HG02884 (cell line): Measurements from ENCODE around the gene ABCF1.
"Not testable (repeated sequence)": the region's sequence is repeated elsewhere in the genome, so short reads cannot be mapped to it uniquely, and the experiment has no call there.

Experiments
- ATAC-seq: cut with Tn5 transposase; IDR thresholded peaks from one replicate; pipeline ENCODE4 v1.9.1; 2021; ENCODE audit warnings: mild to moderate bottlenecking, moderate library complexity; ENCODE audit not compliant: unreplicated experiment

The ABCF1 gene

DNA sequence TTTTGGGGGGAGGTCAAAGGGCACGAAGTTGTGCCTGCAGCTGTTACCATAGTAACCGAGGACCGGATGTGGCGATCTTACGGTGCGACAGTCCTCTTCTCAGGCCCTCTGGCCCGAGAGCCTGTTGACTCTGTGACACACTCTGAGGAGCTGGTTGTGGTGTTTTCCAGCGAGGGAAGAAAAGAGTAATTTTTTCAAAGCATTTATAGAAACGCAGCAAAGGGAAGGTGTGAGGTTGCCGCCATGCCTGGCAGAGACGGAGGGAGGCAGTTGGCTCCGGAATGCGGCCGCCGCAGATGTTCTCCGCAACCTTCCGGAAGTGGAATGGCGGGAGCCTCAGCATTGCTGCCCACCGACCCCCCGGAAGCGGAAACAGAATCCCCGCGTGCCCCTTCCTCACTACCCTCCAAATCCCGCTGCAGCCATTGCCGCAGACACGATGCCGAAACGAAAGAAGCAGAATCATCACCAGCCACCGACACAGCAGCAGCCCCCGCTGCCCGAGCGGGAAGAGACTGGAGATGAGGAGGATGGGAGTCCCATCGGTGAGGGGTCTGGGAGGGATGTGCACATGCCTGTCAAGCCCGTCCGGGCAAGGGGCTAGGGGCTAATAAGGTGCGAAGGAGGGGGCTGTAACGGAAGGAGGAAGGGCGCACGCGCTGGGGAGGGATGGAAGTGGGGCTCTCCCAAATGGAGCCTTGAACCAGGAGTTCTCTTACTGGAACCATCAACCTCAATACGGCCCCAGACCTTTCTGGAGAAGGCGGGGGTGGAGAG, 14.1 kb upstream of the ABCF1 start, which contains the start of gene PRR3:
TSS of gene PRR3 (plus strand) at position 390 of the 777 bp plus-strand sequence. CDS start at position 440, 50 bp downstream.
- ATAC-seq, result peak; percentile 55

DNA sequence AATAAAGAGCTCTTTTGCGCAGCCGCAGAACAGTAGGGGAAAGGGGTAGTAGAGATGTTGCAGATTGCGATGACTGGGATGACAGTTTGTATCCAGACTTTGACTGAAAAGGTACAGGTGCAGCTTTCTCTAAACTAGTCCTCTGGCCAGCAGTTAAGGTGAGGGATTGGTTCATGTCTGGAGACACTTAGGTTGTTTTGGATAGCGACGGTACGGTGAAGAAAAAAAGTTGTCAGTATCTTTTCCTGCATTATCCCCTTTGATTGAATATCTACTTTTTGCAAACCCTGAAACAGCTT, 13.6 kb upstream of the ABCF1 start:
- ATAC-seq, result no peak

- ATAC-seq, result no peak
Measured at GRCh38 chr6:30560930-30561329, 10.3 kb upstream of the ABCF1 start.

GRCh38 chr6:30562470-30563425, 8.5 kb upstream of the ABCF1 start:
- no peak for ATAC-seq

DNA sequence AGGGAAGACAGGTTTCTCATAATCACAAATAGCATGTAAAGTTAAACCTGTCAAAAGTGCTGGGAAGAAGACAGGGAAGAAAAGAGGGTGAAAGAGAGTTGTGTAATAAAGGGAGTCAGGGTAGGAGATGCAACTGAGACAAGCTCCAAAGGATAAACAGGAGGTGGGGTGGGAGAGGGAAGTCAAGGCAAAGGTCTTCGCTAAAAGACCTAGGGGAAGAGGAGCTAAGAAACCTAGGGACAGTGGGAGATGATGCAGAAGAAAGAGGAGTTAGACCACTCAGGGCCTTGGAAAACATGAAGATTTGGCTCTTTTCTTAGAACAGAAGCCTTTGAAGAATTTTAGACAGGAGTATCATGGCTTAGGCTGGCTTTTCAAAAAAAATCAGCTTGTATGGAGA, 7.1 kb upstream of the ABCF1 start:
- no peak for ATAC-seq

DNA sequence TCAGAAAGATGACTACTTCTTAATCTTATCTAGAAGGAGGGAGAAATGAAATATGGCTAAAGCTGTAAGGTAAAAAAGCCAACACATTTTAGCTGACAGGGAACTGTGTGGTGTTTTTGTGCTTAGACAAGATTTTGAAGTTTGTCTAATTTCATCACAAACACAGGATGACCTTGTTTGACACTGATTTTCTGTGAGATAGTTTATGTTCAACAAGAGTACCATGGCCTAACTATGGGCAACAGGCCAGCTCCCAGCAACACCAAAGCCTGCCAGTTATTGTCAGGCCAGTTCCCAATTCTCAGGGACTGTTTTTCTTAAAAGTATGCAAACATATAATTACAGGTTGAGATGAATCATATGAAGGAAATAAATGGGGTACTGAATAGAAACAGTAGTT, 5.5 kb upstream of the ABCF1 start:
- ATAC-seq, result no peak

DNA sequence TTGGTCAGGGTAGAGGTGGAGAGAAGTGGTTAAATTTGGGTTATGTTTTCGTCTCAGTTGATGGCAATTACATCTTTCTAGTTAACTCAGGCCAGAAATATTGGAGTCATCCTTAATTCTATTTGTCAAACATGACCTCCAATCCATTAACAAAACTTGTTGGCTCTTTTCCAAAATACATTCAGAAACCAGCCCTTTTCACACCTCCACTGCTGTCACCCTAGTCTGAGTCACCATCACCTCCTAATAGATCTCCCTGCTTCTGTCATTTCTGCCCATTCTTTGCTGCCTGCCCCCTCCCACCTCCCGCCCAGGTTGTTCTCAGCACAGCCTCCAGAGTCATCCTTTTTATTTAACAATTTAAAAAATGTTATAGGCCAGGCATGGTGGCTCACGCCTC, 3.0 kb upstream of the ABCF1 start:
- no peak for ATAC-seq

DNA sequence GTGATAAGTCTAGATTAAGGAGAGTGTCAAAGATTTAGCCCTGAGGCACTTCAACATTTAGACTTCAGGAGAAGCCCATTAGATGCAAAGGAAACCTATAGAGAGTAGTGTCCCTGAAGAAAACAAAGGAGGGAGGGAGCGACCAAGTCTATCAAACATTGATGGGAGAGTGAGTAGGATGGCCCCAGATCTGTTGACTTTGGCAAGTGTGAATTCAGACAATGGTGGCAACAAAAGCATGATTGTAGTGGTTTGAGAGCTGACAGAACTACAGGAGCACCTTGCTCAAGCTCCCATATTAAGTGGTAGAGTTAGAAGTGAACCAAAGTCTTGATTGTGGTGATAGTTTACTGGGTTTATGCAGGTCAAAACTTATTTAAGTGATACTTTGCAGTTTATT, 979 bp upstream of the ABCF1 start:
- no peak for ATAC-seq

DNA sequence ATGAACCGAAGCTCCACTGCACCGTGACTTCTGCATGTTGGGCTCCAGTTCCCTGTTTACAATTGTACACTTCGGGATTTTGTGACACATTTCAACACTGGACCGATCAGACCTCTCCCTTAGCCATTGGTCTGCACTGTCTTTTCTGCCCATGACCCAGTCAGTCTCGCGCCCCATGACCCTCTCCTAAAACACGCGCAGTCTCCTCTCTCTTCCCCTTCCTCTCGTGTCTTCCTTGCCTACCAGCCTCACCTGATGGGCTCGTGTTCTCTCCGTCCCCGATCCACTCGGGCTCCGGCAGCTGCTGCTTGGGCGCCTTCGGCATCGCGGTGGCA, 535 bp upstream of the ABCF1 start:
- ATAC-seq, result no peak

DNA sequence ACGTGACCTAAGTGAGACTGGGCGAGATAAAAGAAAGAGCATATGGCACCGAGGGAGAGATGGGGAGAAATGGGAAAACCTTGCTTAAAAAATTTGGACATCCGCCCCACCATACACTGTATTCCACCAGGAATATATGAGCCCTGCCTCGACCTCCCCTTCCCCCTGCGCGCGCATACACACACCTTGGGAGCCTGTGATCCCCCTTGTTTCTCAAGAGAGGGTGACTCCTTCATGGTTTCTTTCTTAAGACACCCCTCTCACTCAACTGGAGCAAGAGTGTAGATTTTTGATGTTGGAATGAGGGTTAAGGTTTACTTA, 480 bp downstream of the ABCF1 start:
- ATAC-seq, result peak; percentile 2

DNA sequence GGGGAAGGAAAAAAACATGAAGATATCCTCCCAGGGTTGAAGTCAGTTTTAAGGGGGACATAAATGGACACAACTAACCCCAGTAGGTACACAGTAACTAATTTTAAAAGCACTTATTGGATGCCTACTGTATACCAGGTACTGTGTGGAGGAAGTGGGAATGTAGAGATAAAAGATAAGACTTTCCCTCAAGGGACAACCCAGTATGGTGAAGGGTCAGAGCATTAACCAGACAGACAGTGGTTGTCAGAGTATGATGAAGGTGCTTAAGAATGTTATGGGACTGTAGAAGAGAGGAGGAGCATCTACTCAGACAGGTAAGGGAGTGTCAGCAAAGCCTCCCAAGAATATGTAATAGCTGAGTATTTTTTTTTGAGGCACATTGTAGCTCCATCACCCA, 906 bp downstream of the ABCF1 start:
- no peak for ATAC-seq

- ATAC-seq, result no peak
Measured at GRCh38 chr6:30573113-30573512, 1.9 kb downstream of the ABCF1 start.

DNA sequence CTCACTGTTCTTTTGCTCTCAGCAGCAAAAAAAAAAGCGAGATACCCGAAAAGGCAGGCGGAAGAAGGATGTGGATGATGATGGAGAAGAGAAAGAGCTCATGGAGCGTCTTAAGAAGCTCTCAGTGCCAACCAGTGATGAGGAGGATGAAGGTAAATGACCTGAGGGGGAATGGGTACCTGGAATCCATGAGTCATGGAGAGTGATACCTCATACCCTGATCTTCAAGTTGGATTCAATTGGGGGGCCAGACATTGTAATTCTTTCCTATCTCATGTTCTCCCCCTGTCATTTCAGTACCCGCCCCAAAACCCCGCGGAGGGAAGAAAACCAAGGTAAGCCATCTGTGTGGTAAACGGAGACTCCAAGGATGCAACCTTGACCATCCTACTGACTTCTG, 6.8 kb downstream of the ABCF1 start:
- ATAC-seq, result no peak

DNA sequence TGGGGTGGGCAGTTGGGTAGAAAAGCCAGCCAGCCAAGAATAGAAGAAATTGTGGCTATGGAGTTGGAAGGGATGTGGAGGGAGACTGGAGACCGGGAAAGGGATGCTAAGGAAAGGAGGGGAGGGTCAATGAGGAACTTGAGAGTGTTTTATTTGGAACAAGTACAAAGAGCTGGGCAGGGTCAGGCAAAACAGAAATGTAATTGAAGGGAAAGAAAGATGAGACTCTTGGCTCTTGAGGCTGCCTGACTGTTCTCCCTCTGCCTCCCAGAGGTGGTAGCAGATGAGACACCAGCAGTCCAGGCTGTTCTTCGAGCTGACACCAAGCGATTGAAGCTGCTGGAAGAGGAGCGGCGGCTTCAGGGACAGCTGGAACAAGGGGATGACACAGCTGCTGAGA, 12.7 kb downstream of the ABCF1 start:
- ATAC-seq, result no peak

- ATAC-seq, result no peak
Measured at GRCh38 chr6:30589754-30590358, 18.6 kb downstream of the ABCF1 start.

DNA sequence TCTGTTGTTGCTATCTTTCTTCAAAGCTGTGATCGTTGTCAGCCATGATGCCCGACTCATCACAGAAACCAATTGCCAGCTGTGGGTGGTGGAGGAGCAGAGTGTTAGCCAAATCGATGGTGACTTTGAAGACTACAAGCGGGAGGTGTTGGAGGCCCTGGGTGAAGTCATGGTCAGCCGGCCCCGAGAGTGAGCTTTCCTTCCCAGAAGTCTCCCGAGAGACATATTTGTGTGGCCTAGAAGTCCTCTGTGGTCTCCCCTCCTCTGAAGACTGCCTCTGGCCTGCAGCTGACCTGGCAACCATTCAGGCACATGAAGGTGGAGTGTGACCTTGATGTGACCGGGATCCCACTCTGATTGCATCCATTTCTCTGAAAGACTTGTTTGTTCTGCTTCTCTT, 19.3 kb downstream of the ABCF1 start:
- ATAC-seq, result no peak

GRCh38 chr6:30591008-30591407, 19.8 kb downstream of the ABCF1 start:
- no peak for ATAC-seq

- ATAC-seq, result no peak
Measured at GRCh38 chr6:30592287-30592686, 21.0 kb downstream of the ABCF1 start.

- ATAC-seq, result not testable (repeated sequence)
Measured at GRCh38 chr6:30597315-30598144, 26.3 kb downstream of the ABCF1 start.

DNA sequence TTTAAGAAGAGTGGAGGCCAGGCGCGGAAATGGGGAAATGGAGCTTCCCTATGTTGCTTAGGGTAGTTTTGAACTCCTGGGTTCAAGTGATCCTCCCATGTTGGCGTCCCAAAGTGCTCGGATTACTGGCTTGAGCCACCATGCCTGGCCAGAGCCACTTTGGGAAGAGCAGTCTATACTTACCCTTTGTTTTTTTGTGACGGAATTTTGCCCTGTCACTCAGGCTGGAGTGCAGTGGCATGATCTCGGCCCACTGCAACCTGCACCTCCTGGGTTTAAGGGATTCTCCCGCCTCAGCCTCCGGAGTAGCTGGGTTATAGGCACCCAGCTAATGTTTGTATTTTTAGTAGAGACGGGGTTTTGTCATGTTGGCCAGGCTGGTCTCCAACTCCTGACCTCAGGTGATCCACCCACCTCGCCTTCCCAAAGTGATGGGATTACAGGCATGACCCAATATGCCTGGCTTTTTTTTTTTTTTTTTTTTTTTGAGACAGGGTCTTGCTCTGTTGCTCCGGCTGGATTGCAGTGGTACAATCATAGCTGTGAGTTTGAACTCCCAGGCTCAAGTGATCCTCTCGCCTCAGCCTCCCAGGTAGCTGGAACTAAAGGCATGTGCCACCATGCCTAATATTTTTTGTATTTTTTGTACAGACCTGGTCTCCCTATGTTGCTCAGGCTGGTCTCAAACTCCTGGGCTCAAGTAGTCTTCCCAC, 27.8 kb downstream of the ABCF1 start:
- no peak for ATAC-seq
